ENCODE measurements around the gene NPBWR2.
"Not testable (repeated sequence)": the region's sequence is repeated elsewhere in the genome, so short reads cannot be mapped to it uniquely, and the experiment has no call there.

NPBWR2 gene

DNA sequence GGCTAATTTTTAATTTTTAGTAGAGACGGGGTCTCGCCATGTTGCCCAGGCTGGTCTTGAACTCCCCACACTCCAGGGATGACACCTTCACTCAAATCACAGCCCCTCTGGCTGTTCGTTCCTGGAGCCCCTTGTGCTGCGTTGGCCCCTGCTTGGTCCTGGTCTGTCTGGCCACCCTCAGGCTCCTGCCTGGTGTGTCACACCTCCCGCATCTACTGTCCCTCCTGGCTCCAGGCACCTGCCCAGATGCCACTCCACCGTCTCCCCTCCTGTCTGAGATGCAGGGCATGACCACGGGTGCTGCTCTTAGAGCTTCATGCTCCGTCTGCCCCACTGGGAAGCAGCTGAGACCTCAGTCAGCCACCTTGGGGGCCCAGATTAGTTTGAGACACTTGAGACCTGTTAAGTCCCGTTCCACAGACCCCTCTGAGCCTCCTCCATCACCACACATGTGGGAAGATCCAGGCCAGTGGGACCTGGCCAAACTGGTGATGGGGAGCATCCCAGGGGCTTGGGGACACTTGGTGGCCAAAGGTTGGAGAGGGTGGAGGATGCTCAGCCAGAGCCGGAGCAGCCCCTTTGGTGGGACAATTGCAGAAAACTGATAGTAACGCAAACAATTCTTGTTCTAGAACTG lies 21.9 kb upstream of the NPBWR2 start:
- no peak for TF ChIP-seq CTCF (IDR thresholded peaks at IDR 0.05; ENCODE audit: low read depth, low read length)
- H3K4me3 ChIP-seq (ENCODE audit: low read depth, low read length): no peak overlapping the region
- in situ Hi-C loops (cut with HindIII; ENCODE audit: low sequenced_read_pairs): no loop called here
- no peak for DNase-seq (ENCODE audit: low read depth, low spot score)

- DNase-seq (ENCODE audit: low read depth, low spot score); H3K4me3 ChIP-seq (ENCODE audit: low read depth, low read length); in situ Hi-C loops (cut with HindIII; ENCODE audit: low sequenced_read_pairs): not testable (repeated sequence)
These were observed 16.2 kb upstream of the NPBWR2 start for GRCh38 chr20:64123517-64123916.

DNA sequence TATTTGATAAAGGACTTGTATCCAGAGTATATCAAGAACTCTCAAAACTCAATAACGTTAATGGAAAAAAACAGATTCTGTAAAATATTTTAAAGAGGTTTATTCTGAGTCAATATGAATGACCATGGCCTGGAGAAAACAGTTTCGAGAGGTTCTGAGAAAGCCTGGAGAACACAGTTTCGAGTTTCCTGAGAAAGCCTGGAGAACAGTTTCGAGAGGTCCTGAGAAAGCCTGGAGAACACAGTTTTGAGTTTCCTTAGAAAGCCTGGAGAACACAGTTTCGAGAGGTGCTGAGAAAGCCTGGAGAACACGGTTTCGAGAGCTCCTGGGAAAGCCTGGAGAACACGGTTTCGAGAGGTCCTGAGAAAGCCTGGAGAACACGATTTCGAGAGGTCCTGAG lies 15.6 kb upstream of the NPBWR2 start:
- H3K4me3 ChIP-seq (ENCODE audit: low read depth, low read length); DNase-seq (ENCODE audit: low read depth, low spot score); in situ Hi-C loops (cut with HindIII; ENCODE audit: low sequenced_read_pairs): not testable (repeated sequence)

- no peak for DNase-seq (ENCODE audit: low read depth, low spot score)
- H3K4me3 ChIP-seq (ENCODE audit: low read depth, low read length): no peak overlapping the region
- in situ Hi-C loops (cut with HindIII; ENCODE audit: low sequenced_read_pairs): no loop called here
- no peak for TF ChIP-seq CTCF (IDR thresholded peaks at IDR 0.05; ENCODE audit: low read depth, low read length)
These were observed 14.2 kb upstream of the NPBWR2 start for GRCh38 chr20:64121586-64121985.

GRCh38 chr20:64119681-64120341 lies 12.4 kb upstream of the NPBWR2 start:
- in situ Hi-C loops (cut with HindIII; ENCODE audit: low sequenced_read_pairs): no loop called here
- TF ChIP-seq CTCF (IDR thresholded peaks at IDR 0.05; ENCODE audit: low read depth, low read length): no peak
- no peak for DNase-seq (ENCODE audit: low read depth, low spot score)
- no peak overlapping the region for H3K4me3 ChIP-seq (ENCODE audit: low read depth, low read length)

DNA sequence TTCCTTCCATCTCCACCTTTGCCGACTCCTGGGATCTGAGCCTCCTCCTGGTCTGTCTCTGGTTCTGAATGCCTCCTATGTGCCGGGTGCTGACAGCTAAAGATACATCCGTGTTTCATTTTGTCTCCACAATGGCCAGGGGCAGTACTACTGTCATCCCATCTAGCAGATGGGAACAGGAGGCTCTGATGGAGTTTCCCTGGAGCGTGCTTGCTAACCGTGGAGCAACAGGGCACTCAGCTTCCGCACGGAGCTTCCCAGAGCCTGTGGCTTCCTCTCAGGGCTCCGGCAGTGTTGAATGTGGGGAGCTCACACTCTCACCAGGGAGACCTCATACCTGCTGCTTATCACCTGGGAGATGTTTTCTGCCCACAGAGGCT lies 11.9 kb upstream of the NPBWR2 start:
- in situ Hi-C loops (cut with HindIII; ENCODE audit: low sequenced_read_pairs): no loop called here
- TF ChIP-seq CTCF (IDR thresholded peaks at IDR 0.05; ENCODE audit: low read depth, low read length): no peak
- H3K4me3 ChIP-seq (ENCODE audit: low read depth, low read length): no peak overlapping the region
- DNase-seq (ENCODE audit: low read depth, low spot score): no peak

DNA sequence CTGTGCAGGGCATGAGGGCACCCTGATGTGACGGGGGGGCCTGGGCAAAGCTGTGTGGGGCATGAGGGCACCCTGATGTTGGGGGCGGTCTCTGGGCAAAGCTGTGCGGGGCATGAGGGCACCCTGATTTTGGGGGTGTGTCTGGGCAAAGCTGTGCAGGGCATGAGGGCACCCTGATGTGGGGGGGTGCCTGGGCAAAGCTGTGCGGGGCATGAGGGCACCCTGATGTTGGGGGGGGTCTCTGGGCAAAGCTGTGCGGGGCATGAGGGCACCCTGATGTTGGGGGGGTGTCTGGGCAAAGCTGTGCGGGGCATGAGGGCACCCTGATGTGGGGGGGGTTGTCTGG lies 10.0 kb upstream of the NPBWR2 start:
- DNase-seq (ENCODE audit: low read depth, low spot score); in situ Hi-C loops (cut with HindIII; ENCODE audit: low sequenced_read_pairs); H3K4me3 ChIP-seq (ENCODE audit: low read depth, low read length): not testable (repeated sequence)

GRCh38 chr20:64116541-64117431 lies 9.4 kb upstream of the NPBWR2 start:
- in situ Hi-C loops (cut with HindIII; ENCODE audit: low sequenced_read_pairs): no loop called here
- no peak overlapping the region for H3K4me3 ChIP-seq (ENCODE audit: low read depth, low read length)
- TF ChIP-seq CTCF (IDR thresholded peaks at IDR 0.05; ENCODE audit: low read depth, low read length): no peak
- DNase-seq (ENCODE audit: low read depth, low spot score): no peak

All from astrocyte of the spinal cord (primary cell).